Anterior cingulate cortex (tissue), 58 donors: ENCODE measurements around the gene ENTPD7.
"Not testable (repeated sequence)": the region's sequence is repeated elsewhere in the genome, so short reads cannot be mapped to it uniquely, and the experiment has no call there.

Experiments
- DNase-seq, 58 donors: peaks; one replicate each; lab custom pipeline; 2025; lab: John Stamatoyannopoulos, UW

Gene ENTPD7, protein sequence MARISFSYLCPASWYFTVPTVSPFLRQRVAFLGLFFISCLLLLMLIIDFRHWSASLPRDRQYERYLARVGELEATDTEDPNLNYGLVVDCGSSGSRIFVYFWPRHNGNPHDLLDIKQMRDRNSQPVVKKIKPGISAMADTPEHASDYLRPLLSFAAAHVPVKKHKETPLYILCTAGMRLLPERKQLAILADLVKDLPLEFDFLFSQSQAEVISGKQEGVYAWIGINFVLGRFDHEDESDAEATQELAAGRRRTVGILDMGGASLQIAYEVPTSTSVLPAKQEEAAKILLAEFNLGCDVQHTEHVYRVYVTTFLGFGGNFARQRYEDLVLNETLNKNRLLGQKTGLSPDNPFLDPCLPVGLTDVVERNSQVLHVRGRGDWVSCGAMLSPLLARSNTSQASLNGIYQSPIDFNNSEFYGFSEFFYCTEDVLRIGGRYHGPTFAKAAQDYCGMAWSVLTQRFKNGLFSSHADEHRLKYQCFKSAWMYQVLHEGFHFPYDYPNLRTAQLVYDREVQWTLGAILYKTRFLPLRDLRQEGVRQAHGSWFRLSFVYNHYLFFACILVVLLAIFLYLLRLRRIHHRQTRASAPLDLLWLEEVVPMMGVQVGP

DNA sequence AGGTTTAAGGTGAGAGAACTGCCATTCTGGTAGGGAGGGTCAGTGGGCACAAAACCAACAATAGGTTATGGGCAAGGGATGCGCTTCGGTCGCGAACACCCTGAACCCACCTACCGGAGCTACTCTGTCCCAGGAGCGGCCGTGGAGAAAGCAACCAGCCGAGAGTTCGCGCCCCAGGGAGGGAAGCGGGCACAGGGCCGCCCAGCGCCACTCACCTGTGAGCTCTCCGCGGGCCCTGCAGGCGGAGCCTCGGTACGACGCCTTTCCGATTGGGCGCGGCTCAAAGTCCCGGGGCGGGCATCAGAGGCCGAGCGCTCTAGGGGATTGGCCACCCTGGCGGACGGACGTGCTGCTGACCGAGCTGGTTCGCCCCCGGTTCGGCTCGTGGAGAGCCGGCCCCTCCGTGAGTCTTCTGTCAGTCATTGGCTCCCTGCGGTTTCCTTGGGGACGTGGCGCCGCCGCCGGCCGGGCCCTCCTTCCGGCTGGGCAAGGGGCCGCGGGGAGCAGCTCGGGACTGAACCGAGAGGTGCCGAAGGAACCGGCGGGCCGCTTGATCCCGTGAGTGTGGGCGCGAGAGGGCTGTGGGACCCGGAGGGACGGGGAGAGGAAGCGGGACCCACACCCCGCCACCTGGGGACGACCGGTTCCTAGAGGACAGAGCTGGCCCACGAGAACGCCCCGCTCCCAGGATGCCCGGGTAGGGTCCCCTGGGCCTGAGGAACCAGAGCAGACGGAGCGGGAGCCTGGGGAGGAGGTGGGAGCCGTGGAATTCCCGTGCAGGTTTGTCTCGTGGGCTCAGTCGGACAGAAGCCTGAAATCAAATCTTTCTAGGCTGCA is at the start of gene ENTPD7:
Gene ENTPD7 (plus strand): TSS at position 479 of the 837 bp plus-strand sequence. CDS start 448 bp downstream, outside the sequence.
- DNase-seq = peak; percentile 42 to 96 (median 87)

DNA sequence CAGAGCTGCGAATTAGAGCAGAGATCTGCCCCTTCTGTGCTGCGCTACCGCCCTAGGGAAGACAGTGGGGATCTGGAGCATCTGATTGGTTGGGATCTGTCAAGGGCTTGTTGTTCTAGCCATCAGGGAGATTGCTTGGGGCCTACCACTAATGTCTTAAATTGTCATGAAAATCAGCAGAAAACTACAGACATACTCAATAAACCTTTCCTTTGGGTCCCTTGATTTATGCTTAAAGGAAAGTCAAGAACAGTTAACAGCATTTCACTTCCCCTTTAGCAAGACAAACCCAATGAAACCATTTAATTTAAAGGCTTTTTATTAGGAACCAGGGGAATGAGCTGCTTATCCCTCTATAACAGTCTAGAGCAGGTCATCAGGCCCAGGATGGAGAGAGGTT is 49.1 kb upstream of the ENTPD7 start:
- no peak for DNase-seq

DNA sequence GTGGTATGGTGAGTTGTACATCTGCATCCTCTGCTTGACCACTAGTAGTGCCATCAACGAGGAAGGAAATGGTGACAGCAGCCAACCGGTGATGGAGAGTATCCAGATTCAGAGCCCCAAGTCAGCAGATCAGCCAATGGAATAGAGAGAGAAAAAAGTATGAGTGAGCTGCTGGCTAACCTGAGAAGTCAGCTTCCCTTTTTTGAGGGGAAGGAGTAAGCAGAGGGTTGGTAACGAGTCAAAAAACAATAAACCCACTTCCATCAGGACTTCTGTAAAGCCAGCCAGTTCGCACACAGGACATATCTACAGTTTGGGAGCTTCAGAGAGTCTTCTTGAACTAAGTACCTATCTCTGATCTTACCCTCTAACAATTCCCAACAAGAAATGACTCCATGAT is 48.0 kb upstream of the ENTPD7 start:
- no peak for DNase-seq

DNA sequence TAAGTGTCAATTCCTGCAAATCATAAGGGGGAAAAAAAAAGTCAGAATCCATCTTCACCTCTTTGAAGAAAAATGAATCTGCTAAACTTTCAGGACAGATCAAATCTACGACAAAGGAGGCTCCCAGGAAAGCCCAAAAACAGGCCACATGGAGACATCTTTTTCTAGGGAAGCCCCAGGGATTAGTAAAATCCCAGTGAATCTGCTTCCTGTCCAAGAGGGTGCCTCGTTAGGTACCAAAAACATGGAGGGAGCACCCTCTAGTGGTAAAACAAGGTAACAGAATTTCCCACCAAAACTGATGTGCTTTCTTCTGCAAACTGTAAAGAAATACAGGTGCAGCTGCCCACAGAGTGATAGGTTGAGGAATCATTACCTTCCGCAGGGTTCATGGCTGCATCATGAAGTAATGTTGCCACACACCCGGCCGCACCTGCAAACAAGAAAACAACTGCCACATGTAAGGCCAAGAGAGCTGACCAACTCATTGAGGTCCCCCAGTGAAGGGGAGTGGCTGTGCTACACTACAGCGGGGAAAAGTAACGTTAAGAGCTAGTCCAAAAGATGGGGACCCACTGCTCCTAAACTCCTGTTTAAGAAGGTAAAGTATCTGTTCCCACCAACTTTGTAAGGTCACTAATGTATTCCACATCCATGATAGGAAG is 47.0 kb upstream of the ENTPD7 start:
- DNase-seq = peak in 20 of 58 donors; percentile 1 to 61 (median 7)

DNA sequence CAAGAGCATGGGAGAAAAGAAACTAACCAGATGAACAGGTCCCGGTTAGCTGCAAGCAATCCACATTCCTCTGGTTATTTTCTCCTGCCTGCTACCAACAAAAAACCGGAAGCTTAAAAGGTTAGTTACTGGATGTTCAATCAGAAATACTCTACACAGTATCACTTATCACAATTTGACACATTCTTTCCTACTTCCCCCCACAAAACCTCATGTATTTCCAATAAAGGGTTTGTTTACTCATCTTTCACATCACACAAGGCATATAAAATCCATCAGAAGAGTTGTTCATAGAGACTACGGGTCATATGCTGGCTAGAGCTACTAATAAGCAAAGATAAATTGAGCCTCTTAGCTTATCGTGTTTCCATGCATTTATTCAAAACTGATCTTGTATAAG is 43.9 kb upstream of the ENTPD7 start:
- no peak for DNase-seq

DNA sequence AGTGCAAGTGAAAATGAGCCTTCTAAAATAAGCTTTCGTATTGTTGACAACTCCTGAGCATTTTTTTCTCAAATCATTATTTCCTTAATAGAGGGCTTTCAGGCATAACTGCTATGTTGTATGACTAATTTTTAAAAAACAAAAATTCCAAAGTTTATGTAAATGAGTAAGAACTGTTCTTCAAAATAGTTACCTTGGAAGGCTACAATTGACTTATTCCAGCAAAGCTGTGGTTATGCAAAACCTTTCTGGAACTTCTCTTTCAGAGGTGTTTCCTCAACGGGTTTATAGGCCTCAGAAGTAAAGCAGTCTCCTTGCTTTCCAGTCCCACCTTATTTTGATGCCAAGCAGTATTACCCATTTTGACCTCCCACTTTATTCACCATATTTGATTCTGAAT is 41.6 kb upstream of the ENTPD7 start:
- no peak for DNase-seq

DNA sequence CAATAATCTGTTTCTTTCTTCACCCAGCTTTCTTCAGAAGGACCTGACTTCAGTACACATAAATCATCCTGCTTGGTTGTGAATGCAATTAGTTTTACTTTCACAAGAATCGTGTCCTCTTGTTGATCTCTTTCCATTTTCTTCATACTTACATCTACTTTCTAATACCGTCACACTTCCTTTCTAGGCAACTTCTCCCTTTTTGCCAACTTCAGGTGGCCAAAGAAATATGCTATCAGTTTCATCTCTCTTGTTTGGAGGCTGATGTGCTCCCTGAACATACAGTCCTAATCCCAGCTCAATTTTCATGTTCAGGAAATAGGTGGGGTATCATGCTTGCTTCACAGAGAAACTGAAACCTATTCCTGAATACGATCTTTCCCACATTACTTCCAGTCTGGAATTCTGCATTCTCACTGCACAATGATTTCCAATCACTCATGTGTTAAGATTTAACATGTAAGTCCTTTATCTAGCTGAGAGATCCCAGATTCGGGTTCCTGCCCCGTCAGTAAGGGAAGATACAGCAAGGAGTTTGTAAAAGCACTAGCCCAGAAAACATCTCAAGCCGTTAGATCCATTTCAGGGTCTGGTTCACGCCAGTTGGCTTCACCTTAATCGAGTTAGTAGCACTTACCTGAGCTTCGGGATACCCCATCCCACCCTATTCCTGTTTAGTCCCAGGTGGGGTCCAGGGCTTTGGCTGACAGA is 40.1 kb upstream of the ENTPD7 start:
- no peak for DNase-seq

DNA sequence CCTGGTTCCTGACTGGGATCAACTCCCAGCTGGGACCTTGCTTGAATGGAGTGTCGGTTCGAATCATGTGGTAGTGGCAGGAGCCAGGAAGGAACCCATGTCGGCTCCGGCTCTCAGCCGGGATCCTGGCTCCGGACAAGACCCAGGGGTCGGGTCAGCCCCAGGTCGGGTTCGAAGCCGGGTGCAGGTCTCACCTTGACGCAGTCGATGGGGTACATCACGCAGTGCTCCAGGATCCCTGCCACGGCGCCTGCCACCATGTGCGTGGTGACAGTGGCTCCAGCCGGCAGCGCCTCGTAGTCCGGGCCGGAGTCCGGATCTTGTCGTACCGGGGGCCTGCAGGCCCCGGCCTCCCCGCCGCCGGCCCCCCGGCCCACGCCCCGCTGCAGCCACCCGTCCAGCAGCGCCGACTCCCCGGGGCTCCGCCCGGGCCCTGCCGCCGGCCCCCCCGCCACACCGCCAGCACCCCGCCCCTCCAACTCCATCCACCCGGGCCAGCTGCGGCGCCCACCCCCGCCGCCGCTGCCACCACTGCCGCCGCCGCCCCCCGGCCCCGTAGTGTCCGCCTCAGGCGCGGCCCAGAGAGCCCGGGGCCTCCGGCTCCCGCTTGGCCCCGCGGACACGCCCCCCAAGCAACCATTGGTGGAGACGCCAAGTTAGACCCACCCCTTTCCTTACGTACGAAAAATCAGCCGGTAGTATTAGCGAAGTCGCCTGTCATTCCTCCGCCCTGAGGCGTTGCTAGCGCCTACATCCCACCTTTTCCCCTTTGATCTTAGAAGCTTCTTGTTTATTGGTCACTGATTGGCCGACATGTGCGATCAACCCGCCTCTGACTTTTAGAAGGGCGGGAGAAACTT is 39.2 kb upstream of the ENTPD7 start, which contains the start of gene SLC25A28:
Gene SLC25A28 (minus strand): TSS at position 589 of the 860 bp plus-strand sequence. CDS start 104 bp downstream, at position 485.
- DNase-seq = peak in 52 of 58 donors; percentile 71 to 100 (median 98)

DNA sequence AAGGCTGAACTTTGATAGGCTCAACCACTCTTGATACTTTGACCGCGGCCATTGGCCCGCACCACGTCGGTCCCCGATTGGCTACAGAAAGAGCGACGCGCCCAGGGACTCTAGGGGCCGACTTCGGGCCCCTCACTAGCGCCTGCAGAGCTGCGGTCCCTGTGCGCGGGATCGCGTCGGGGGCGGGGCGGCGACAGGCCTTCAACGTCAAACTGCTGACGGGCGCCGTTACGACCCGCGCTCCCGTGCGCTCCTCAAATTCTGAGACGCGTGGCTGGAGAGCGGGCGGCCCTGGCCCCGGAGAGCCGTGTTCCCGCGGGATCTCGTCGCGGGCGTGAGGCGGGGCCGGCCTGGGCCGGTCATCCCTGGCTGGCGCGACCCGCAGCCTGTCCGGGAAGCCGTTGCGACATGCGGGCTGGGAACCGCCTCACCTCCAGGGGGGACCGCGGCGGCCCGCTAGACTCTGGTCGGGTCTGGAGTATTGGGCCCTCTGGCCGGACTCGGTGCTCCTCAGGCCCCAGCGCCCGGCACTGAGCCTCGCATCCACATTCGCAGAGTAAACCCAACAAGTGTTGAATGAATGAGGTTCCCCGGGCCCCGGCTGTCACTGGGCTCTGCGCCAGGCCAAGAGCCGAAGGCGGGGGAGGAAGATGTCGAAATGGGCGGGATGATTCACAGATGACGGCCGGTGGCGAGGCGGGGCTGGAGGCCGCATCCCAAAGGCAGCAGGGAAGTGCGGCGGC is 38.4 kb upstream of the ENTPD7 start:
- DNase-seq = peak; percentile 42 to 100 (median 92)

DNA sequence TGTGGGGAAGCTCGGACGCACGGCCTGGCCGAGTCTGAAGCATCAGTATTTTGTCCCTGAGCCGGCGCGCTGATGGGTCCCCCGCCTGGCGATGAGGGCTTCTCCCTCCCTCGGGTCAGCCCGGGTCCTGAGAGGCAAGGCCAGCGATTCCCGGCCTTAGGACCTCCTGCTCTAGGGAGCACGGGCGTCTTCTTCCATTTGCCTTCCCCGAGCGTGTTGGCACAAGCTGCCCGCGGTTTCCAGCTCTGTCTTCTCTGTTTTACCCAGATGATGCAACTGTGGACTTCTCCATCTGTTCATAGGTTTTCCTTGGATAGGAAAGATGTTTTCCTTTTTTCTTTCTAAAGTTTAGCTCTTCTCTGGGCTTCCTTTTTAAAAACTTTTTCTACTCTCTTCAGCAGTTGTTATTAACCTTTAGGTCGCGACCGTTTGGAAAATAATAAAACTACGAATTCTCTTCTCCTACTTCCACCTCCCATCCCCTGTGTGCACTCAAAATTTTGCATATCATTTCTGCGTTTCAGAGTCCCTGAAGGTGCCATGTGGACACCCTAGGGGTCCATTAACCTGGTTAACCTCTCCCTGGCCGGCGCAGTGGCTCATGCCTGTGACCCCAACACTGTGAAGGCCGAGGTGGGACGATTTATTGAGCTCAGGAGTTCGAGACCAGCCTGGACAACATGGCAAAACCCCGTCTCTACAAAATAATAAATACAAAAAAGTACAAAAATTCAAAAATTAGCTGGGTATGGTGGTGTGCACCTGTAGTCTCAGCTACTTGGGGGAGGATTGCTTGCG is 37.7 kb upstream of the ENTPD7 start:
- peak in 1 of 58 donors; percentile 93 for DNase-seq

DNA sequence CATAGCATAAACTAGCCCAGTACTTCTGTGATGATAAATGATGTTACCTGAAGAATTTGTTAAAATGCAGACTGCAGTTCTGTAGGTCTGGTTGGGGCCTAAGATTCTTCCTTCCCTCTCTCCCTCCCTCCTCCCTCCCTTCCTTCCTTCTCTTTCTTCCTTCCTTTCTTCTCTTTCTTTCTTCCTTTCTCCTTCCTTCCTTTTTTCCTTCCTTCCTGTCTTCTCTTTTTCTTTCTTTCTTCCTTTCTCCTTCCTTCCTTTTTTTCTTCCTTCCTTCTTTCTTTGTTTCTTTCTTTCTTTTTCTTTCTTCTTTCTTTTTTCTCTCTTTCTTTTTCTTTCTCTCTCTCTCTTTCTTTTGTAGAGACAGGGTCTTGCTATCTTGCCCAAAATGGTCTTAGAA is 35.4 kb upstream of the ENTPD7 start:
- no peak for DNase-seq

DNA sequence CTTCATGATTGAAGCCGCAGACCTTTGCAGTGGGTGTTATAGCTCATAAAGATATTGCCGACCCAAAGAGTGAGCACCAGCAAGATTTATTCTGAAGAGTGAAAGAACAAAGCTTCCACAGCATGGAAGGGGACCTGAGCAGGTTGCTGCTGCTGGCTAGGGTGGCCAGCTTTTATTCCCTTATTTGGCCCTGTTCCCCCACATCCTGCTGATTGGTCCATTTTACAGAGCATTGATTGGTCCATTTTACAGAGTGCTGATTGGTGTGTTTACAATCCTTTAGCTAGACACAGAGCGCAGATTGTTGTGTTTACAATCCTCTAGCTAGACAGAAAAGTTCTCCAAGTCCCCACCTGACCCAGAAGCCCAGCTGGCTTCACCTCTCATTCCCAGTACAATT is 34.2 kb upstream of the ENTPD7 start:
- not testable (repeated sequence) for DNase-seq

DNA sequence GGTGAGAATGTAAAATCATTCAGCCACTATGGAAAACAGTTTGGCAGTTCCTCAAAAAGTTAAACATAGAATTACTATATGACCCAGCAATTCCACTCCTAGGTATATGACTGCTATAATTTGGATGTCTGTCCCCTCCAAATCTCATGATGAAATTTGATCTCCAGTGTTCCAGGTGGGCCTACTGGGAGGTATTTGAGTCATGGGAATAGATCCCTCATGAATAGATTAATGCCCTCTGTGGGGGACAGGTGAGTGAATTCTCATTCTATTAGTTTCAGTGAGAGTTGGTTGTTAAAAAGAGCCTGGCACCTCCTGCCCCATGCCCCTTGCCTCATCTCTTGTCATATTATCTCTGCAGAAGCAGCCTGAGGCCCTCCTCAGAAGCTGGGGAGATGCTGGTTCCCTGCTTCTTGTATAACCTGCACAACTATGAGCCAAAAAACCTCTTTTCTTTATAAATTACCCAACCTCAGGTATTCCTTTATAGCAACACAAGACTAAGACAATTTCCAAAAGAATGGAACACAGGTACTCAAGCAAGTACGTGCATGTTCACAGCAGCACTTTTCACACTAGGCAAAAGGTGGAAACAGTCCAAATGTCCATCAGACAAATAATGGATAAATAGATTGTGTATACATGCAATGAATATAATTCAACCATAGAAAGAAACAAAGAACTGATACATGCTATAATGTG is 30.2 kb upstream of the ENTPD7 start:
- no peak for DNase-seq

DNA sequence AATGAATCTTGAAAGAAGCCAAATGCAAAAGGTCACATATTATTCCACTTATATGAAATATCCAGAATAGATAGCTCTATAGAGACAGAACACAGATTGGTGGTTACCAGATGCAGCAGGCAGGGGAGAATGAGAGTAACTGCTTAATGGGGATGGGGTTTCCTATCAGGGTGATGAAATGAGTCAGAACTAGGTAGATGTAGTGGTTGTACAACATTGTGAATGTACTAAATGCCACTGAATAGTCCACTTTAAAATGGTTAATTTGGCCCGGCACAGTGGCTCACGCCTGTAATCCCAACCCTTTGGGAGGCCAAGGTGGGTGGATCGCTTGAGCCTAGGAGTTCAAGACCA is 29.7 kb upstream of the ENTPD7 start:
- DNase-seq = no peak

DNA sequence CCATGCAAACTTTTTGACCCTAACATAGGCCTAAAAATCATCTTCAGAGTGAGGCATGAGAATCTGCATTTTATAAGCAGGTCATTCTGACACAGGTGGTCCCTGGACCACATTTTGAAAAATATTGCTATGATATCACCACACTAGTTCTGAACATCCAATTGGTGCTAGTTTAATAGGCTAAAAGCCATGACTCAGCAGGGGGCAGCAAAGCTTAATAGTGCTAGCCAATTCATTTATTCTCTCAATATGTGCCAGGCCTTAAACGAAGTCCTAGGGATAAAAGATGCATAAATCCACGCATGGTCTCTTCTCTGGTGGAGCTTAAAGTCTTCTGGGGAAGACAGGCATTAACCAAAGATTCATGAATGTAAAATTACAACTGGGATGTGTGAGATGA is 28.9 kb upstream of the ENTPD7 start:
- DNase-seq = no peak

DNA sequence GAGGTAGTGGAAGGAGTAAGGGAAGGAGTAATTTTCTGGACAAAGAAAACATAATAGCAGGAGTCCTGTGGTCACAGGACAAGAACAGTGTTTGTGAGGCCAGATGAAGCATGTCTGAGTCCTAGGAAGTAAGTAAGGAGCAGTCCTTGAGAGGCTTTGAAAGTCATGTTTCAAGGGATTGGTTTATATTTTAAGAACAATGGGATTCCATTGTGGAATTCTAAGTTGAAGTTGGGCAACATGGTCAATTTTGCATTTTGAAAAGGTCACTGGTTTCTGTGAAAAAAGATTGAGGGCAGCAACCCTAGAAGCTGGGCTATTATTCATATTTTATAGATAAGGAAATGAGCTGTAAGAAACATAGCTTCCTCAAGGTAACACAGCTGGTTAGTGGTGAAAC is 28.3 kb upstream of the ENTPD7 start:
- no peak for DNase-seq

DNA sequence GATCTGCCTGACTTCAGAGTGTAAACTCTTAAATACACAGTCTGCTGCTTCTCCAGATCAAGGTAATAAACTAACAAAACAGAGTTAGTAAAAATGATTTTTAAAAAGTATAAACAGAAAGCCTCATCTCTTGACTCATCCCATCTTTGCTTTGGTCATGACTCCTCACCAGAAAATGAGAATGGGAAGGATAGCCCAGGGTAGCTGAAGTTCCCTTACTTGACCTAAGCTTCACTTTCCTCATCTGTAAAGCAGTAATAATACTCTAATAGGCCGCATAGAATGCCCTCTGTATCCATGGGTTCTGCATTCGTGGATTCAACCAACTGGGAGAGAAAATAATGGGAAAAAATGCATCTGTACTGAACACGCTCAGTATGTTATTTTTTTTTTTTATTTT is 27.8 kb upstream of the ENTPD7 start:
- no peak for DNase-seq
